ENCODE data around the gene ZNF681.
"Not testable (repeated sequence)": the region's sequence is repeated elsewhere in the genome, so short reads cannot be mapped to it uniquely, and the experiment has no call there.

Gene ZNF681

DNA sequence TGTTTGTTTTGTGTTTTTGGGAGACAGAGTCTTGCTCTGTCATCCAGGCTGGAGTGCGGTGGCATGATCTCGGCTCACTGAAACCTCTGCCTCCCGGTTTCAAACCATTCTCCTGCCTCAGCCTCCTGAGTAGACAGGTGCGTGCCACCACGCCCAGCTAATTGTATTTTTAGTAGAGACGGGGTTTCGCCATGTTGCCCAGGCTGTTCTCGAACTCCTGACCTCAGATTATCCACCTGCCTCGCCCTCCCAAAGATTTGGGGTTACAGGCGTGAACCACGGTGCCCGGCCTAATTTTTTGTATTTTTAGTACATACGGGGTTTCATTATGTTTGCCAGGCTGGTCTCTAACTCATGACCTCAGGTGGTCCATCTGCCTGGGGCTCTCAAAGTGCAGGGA is 8.3 kb upstream of the ZNF681 start:
- no peak overlapping the region for H3K4me3 ChIP-seq (ENCODE audit: low read depth, low read length)
- TF ChIP-seq CTCF (IDR thresholded peaks at IDR 0.05; ENCODE audit: low read depth, low read length): no peak

DNA sequence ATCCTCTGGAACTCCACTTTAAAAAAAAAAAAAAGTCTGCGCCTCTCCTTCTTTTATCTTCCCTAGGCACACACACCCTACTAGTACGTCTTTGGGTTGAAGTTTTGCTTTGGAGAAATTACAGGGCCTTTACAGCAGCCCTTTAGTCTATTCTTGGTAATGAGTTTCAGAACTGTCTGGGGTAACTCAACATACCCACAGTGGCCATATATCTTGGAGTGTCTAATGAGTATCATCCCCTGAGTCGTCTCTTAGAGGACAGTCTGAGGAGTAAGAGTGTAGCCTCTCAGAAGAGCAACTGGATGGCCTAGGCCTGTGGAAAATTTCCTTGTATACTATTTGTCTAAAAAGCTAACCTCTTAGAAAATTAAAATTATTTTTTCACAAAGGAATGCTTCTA is 6.1 kb upstream of the ZNF681 start:
- TF ChIP-seq CTCF (IDR thresholded peaks at IDR 0.05; ENCODE audit: low read depth, low read length): no peak
- H3K4me3 ChIP-seq (ENCODE audit: low read depth, low read length): no peak overlapping the region

GRCh38 chr19:23762884-23763711 is 4.4 kb upstream of the ZNF681 start:
- H3K4me3 ChIP-seq (ENCODE audit: low read depth, low read length): peak overlapping the region; percentile 45
- TF ChIP-seq CTCF (IDR thresholded peaks at IDR 0.05; ENCODE audit: low read depth, low read length): no peak

DNA sequence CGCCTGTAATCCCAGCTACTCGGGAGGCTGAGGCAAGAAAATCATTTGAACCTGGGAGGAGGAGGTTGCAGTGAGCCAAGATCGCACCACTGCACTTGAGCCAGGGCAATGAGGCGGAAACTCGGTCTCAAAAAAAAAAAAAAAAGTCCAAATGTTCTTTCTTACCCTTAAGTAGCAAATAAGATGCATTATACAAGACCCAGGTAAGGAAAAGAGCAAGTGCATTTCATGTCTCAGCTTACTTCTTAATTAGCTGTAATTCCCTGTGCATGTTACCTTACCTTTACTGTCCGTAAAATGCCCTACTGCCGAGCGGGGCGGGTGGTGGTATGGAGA is 3.8 kb upstream of the ZNF681 start:
- no peak for TF ChIP-seq CTCF (IDR thresholded peaks at IDR 0.05; ENCODE audit: low read depth, low read length)
- H3K4me3 ChIP-seq (ENCODE audit: low read depth, low read length): peak overlapping the region; percentile 45

- not testable (repeated sequence) for H3K4me3 ChIP-seq (ENCODE audit: low read depth, low read length)
These were observed 1.6 kb upstream of the ZNF681 start for GRCh38 chr19:23760326-23760725.

DNA sequence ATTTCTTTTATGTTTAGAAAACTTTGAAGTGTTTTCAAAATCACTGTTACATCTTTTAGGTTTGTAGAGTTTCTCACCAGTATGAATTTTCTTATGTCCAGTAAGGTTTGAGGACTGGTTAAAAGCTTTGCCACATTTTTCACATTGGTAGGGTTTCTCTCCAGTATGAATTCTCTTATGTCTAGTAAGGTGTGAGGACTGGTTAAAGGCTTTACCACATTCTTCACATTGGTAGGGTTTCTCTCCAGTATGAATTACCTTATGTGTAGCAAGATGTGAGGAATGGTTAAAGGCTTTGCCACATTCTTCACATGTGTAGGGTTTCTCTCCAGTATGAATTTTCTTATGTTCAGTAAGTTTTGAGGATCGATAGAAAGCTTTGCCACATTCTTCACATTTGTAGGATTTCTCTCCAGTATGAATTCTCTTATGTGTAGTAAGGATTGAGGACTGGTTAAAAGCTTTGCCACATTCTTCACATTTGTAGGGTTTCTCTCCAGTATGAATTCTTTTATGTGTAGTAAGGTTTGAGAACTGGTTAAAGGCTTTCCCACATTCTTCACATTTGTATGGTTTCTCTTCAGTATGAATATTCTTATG is 15.0 kb downstream of the ZNF681 start:
- H3K4me3 ChIP-seq (ENCODE audit: low read depth, low read length): not testable (repeated sequence)

GRCh38 chr19:23730729-23731465 is 27.8 kb downstream of the ZNF681 start:
- not testable (repeated sequence) for H3K4me3 ChIP-seq (ENCODE audit: low read depth, low read length)

DNA sequence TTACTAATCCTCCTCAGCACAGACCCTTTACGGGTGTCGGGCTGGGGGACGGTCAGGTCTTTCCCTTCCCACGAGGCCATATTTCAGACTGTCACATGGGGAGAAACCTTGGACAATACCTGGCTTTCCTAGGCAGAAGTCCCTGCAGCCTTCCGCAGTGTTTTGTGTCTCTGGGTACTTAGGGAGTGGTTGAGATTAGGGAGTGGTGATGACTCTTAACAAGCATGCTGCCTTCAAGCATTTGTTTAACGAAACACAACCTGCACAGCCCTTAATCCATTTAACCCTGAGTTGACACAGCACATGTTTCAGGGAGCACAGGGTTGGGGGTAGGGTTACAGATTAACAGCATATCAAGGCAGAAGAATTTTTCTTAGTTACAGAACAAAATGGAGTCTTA is 34.5 kb downstream of the ZNF681 start:
- H3K4me3 ChIP-seq (ENCODE audit: low read depth, low read length): not testable (repeated sequence)

- no peak for TF ChIP-seq CTCF (IDR thresholded peaks at IDR 0.05; ENCODE audit: low read depth, low read length)
- no peak overlapping the region for H3K4me3 ChIP-seq (ENCODE audit: low read depth, low read length)
These were observed 39.9 kb downstream of the ZNF681 start for GRCh38 chr19:23718802-23719201.
